GM04504 (cell line): Measurements from ENCODE around the gene DECR2.
"Not testable (repeated sequence)": the region's sequence is repeated elsewhere in the genome, so short reads cannot be mapped to it uniquely, and the experiment has no call there.

Experiments used
- DNase-seq: peaks from one replicate; pipeline ENCODE4 v3.0.0-alpha.2; 2012; ENCODE audit warnings: low read depth

The DECR2 gene

DNA sequence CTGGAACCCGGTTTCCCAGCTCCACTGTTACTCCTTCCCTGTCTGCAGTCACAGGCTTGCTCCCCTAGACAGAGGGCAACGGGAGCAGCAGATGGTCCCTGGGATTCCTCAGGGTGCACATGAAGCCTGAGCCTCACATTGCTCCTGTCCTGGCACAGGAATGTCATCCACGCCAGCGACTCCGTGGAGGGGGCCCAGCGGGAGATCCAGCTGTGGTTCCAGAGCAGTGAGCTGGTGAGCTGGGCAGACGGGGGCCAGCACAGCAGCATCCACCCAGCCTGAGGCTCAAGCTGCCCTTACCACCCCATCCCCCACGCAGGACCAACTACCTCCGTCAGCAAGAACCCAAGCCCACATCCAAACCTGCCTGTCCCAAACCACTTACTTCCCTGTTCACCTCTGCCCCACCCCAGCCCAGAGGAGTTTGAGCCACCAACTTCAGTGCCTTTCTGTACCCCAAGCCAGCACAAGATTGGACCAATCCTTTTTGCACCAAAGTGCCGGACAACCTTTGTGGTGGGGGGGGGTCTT is 1.6 kb upstream of the DECR2 start:
- no peak for DNase-seq

DNA sequence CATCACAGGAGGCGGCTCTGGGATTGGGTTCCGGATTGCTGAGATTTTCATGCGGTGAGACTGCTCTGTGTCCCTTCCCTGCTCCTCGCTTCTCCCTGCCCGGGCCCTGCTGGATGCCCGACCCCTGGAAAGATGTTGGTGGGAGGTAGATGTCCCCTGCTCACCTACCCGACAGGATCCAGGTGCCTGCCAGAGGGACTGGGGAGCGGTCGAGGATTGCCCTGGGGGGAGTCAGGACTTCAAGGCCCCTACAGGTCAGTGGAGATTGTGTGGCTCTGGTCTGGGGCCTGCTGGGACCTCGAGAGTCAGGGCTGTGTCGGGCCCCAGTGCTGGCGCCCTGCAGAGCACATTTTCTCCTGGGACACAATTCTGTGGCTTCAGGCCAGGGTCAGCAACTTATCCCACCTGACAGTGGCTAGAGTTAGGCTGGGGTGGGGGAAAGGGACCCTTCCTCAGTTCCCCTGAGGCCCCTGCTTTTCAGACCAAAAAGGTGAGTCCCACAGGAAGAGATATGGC is 3.3 kb downstream of the DECR2 start:
- no peak for DNase-seq

- DNase-seq, result no peak
Measured at GRCh38 chr16:405548-406506, 4.1 kb downstream of the DECR2 start.

DNA sequence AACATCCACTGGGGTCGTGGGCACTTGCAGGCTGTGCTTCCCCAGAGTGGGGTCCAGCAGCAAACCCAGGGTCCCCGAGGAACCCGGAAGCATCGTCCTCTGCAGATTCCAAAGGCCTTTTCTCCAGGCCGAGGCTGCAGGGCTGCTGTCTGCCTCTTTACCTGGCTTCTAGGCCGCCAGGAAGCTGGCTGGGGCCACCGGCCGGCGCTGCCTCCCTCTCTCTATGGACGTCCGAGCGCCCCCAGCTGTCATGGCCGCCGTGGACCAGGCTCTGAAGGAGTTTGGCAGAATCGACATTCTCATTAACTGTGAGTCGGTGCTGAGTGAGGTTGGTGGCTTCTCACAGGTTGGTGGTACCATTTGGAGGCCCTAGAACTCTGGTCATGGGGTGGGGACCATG is 5.6 kb downstream of the DECR2 start:
- no peak for DNase-seq

- DNase-seq, result no peak
Measured at GRCh38 chr16:410516-411178, 9.0 kb downstream of the DECR2 start.

DNA sequence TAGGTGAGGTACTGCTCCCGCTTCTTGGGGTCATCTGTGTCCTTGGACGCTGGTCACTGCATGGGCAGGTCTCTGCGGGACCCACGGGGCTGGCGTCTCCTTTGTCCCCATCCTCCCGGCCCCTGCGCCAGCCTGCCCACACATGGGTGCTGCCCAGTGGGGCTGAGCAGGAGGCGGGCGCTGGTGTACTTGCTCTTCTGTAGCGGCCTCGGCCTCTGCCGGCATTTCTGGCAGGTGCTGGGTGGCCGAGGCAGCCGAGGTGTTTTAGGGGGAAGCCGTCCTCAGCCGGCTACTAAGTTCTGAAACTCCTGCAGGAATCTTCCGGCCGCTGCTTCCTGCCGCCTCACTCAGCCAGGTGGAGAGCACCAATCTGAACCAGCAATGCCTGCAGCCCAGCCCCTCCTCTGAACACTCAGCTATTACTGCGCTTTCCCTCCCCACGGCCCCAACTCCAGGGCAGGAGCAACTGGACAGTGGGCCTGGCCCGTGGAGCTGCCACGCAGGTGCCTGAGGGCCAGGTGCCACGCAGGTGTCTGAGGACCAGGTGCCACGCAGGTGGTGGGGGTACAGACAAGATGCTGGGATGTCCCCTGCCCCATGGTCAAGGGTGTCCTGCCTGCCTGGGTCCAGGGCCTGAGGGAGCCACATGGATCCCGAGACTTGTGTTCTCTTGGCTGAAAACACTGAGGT is 10.0 kb downstream of the DECR2 start:
- DNase-seq, result no peak

- DNase-seq, result no peak
Measured at GRCh38 chr16:414395-415169, 12.9 kb downstream of the DECR2 start.

GRCh38 chr16:415170-415498 is 13.4 kb downstream of the DECR2 start:
- DNase-seq, result not testable (repeated sequence)

- not testable (repeated sequence) for DNase-seq
Measured at GRCh38 chr16:422179-422578, 20.5 kb downstream of the DECR2 start.

DNA sequence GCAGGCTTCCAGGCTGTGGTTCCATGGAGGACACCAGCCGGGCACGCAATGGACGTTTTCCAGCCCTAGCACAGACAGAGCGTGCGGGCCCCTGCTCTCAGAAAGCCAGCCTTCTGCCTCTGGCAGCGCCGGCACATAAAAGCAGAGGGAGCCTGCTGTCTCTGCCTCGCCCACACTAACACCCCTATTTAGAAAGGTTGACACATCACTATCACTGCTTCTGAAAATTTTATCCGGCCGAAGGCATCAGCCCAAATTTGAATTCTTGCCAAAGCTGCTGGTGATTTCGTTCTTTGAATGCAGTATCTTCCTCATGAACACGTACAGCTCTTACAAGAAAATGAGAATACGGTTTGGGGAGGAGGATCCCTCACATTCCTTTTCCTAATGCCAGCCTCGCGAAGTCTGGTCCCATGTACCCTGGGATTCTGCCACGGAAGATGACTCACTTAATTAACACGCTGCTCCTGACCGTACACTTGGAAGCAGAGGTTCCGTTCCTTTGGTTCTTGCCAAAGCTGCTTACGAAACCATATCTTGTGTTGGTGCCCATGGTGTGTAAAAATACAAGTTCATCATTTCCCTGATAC is 22.4 kb downstream of the DECR2 start:
- DNase-seq, result peak; percentile 97

DNA sequence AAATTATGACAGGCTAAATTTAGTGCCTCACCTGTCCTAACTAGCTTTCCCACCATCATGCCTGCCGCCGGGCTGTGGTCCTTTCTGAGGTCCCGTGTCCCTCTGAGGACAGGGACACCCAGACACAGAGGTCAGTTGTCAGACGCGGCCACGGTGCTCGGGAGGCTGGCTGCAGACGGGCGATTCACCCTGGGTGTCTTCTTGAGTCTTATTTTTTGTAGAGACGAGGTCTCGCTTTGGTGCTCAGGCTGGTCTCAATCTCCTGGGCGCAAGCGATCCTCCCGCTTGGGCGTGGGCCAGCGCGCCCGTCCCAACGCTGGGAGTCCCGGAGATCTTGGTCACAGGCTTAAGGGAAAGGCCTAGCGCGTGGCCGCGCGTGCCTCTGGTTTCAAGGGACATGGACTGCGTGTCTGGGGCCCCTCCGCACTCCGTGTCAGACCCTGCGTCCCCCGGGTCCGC is 23.0 kb downstream of the DECR2 start:
- no peak for DNase-seq

DNA sequence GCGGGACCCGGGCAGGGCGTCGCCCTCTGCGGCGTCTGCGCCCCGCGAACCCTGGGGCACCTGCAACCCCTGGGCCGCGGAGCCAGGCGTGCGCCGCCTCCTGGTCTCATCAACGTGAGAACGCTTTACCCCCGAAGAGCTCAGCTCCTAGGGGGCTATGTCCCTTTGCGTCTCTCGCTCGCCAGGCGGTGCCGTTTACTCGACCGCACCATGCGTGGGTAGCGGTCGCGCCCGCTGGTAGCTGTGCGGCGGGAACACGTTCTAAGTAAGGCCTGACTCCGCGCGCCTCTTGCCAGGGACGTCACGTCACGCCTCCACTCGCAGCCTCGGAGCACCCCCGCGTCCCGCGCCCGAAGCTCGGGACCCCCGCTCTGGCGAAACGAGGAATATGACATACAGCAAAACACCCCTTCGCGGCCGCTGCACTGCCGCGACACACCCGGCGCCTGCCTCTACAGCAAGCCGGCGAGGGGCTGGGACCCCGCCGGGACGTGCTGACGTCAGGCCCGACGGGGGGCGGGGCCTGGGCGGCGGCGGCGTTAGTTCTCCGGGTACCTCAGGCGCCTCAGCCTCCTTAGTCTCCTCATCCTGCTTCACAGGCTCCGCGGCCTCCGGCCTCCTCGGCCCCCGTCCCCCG is 23.5 kb downstream of the DECR2 start, which contains the start of gene RAB11FIP3:
Gene RAB11FIP3 (plus strand): TSS at position 568 of the 637 bp plus-strand sequence. CDS start 358 bp downstream, outside the sequence.
- peak; percentile 33 for DNase-seq

- no peak for DNase-seq
Measured at GRCh38 chr16:425740-426114, 24.0 kb downstream of the DECR2 start.

GRCh38 chr16:426115-426905 is 24.6 kb downstream of the DECR2 start:
- no peak for DNase-seq

DNA sequence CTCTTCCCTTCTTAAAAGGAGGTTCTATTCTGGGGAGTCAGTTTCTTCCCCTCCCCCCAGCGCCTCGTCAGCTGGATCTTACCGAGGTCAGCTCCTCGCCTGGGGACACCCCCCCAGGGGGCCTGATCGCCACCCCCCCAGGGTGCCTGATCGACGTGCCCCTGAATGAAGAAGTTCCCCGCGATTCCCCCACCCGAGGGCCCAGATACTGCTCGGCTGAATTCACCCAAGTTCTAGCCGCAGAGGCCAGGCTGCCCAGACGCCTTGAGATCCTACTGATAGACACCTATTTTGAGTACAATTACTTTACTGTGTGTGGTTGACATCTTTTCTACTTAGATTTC is 25.2 kb downstream of the DECR2 start:
- DNase-seq, result no peak

GRCh38 chr16:427250-427649 is 25.6 kb downstream of the DECR2 start:
- no peak for DNase-seq

GRCh38 chr16:430904-431303 is 29.2 kb downstream of the DECR2 start:
- DNase-seq, result no peak

GRCh38 chr16:440627-441026 is 38.9 kb downstream of the DECR2 start:
- no peak for DNase-seq

GRCh38 chr16:441447-441846 is 39.8 kb downstream of the DECR2 start:
- no peak for DNase-seq

DNA sequence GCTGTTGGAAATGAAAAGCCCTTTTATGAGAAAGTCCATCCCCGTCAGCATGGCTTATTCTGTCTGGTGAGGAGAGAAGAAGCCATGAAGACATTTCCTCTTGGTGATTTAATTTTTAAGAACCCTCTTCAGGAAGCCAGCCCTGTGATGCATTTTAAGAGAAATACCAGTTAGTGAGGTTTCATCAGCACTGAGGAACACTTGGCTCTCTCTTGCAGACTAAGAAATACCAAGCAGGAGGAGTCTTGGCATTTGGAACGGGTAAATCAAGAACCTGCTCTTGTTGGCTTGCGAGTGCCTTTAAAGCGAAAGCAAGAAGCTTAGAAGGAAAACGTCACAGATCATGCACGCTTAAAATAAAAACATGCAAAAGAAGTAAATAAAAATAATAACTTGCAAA is 41.3 kb downstream of the DECR2 start:
- DNase-seq, result no peak
